Fibroblast of lung (primary cell): ENCODE data around the gene FIZ1.

ENCODE experiments used
- EZH2 ChIP-seq: IDR thresholded peaks from 2 replicates; pipeline ENCODE4 v1.5.1; 2012; ENCODE audit warnings: low read length, control low read depth, mild to moderate bottlenecking; ENCODE audit errors: missing control alignments
- TF ChIP-seq, protein P1 (sequence below), 2 donors: IDR thresholded peaks in 1 of 2; conservative IDR thresholded peaks in 1 of 2; 1 replicate in 1 of 2; 2 replicates in 1 of 2; pipeline ENCODE4 v1.5.1; 2011 to 2012; ENCODE audit warnings: low read length in 2 of 2, control low read depth in 1 of 2, inconsistent platforms in 1 of 2, low read depth in 1 of 2, mild to moderate bottlenecking in 1 of 2

DNA sequence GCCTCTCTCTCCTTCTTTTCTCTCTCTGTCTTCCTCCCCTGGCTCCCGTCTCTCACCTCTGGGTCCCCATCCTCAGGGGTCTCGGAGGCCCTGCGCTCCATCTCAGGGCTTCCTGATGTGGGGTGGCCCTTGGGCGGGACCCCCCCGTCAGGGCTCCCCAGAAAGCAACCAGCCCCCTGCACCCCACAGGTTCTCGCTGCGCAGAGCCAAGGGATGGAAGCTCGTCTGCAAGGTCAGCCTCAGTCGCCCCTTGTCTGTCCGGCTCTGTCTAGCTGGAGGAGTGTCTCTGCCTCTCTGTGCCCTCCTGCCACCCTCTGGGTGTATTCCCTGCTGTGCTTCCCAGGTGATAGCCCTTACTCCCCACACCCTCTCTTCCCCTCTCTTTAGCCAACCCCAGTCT, 53.9 kb downstream of the FIZ1 start, which contains the start of gene SBK3:
- TF ChIP-seq, protein P1, sequence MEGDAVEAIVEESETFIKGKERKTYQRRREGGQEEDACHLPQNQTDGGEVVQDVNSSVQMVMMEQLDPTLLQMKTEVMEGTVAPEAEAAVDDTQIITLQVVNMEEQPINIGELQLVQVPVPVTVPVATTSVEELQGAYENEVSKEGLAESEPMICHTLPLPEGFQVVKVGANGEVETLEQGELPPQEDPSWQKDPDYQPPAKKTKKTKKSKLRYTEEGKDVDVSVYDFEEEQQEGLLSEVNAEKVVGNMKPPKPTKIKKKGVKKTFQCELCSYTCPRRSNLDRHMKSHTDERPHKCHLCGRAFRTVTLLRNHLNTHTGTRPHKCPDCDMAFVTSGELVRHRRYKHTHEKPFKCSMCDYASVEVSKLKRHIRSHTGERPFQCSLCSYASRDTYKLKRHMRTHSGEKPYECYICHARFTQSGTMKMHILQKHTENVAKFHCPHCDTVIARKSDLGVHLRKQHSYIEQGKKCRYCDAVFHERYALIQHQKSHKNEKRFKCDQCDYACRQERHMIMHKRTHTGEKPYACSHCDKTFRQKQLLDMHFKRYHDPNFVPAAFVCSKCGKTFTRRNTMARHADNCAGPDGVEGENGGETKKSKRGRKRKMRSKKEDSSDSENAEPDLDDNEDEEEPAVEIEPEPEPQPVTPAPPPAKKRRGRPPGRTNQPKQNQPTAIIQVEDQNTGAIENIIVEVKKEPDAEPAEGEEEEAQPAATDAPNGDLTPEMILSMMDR (conservative IDR thresholded peaks at IDR 0.05 in 1 of 2, IDR thresholded peaks at IDR 0.05 in 1 of 2; ENCODE audit: low read depth in 1 of 2, low read length in 2 of 2) = no peak
- TF ChIP-seq EZH2 = no peak
